Measurements from ENCODE around the gene EPN3.

- TF ChIP-seq, protein P1, sequence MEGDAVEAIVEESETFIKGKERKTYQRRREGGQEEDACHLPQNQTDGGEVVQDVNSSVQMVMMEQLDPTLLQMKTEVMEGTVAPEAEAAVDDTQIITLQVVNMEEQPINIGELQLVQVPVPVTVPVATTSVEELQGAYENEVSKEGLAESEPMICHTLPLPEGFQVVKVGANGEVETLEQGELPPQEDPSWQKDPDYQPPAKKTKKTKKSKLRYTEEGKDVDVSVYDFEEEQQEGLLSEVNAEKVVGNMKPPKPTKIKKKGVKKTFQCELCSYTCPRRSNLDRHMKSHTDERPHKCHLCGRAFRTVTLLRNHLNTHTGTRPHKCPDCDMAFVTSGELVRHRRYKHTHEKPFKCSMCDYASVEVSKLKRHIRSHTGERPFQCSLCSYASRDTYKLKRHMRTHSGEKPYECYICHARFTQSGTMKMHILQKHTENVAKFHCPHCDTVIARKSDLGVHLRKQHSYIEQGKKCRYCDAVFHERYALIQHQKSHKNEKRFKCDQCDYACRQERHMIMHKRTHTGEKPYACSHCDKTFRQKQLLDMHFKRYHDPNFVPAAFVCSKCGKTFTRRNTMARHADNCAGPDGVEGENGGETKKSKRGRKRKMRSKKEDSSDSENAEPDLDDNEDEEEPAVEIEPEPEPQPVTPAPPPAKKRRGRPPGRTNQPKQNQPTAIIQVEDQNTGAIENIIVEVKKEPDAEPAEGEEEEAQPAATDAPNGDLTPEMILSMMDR (IDR thresholded peaks at IDR 0.05), result no peak
- TF ChIP-seq POLR2A (IDR thresholded peaks at IDR 0.05), result no peak
Measured at GRCh38 chr17:50582741-50583140, 50.2 kb downstream of the EPN3 start.

All from breast epithelium (tissue), 3 donors.